ENCODE results near the gene CEMIP2.
"Not testable (repeated sequence)": the region's sequence is repeated elsewhere in the genome, so short reads cannot be mapped to it uniquely, and the experiment has no call there.

CEMIP2 gene

DNA sequence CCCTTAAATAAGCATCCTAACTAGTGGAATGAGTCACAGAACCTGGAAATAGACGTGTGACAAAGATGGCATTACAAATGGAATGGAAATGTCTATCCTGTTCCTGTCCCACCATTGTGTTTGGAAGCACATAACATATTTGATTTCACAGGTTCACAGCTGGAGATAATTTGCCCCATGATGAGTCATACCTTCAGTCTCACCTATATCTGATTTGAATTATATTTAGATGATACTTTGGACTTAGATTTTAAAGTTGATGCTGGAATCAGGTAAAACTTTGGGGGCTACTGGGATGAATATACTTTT is 92.5 kb downstream of the CEMIP2 start:
- no peak for DNase-seq (ENCODE audit: low spot score)

DNA sequence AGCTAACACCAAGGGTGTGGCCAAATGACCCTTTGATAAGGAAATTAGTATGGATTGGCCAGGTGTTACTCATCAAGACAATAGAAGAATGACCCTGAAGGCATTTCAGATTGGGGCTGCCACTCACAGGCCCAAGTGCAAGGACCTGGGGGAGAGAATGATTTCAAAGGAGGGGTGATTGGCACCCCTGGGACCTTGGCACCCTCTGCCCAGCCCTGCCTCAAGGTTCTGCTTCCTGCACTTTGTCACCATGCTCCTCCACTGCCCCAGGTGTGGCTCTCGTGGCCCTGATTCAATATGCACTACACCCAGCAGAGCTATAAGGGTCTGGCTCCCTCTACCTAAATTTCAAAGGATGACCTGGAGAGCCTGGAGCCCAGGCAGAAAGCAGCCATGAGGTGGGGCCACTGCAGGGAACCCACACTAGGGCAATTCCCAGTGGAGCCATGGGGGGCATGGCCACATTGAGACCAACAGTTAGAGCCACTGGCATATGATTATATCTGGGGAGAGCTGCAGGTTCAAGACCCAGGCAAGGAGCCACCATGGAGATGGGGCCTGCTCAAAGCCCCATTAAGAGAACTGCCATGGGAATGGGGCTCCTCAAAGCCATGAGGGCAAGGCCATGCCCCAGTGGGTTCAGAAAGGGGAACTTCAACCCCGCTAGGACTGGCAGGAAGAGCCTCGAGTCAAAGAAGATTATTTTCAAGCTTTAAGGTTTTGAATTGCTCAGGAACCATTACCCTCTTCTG is 93.0 kb downstream of the CEMIP2 start:
- DNase-seq (ENCODE audit: low spot score), result no peak

DNA sequence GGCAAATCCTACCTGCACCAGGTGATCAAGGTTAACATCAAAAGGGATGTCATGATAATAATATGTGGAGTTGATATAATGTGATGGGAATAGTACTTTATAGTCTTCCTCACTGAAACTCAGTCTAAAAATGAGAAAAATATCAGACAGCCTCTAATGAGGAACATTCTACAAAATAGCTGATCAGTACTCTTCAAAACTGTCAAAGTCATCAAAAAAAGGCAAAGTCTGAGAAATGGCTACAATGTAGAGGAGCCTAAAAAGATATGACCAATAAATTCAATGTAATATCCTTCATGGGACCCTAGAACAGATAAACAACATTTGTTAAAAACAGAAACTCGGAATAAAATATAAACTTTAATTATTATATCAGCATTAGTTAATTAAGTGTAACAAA is 95.7 kb downstream of the CEMIP2 start:
- no peak for DNase-seq (ENCODE audit: low spot score)

GRCh38 chr9:71671289-71671688 is 97.0 kb downstream of the CEMIP2 start:
- no peak for DNase-seq (ENCODE audit: low spot score)

DNA sequence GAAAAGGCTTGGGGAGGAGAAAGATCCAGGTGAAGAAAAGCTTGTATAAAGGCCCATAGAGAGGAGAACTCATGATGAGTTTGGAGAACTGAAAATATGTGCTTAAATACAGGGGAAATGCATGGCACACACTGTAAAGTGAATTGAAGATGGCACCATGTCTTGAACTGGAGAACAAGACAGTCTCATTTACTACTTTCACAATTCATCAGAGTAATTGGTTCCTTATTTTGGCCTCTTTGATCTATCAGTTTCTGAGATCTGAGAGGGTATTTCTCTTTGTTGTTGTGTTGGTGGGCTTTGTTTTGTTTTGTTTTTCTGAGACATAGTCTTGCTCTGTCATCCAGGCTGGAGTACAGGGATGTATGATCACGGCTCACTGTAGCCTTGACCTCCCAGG is 98.2 kb downstream of the CEMIP2 start:
- DNase-seq (ENCODE audit: low spot score), result no peak

- no peak for DNase-seq (ENCODE audit: low spot score)
Observed at GRCh38 chr9:71669284-71669995, 98.9 kb downstream of the CEMIP2 start.

GRCh38 chr9:71668717-71669116 is 99.6 kb downstream of the CEMIP2 start:
- no peak for DNase-seq (ENCODE audit: low spot score)

DNA sequence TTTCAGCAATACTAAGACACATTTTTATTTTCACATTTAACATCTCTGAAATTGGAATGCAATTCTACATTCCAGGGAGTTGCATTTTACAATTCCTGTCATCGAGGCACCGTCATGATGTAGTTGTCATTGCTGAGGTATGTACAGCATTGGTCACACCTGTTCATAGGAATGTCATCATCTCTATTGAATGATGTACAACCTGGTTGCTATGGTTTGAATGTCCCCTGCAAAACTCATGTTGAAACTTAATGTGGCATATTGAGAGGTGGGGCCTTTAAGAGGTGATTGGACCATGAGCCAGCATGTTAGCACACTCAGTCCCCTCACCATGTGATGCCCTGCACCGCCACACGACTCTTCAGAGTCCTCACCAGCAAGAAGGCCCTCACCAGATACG is 103.1 kb downstream of the CEMIP2 start:
- no peak for DNase-seq (ENCODE audit: low spot score)

GRCh38 chr9:71664566-71664965 is 103.7 kb downstream of the CEMIP2 start:
- DNase-seq (ENCODE audit: low spot score), result no peak

GRCh38 chr9:71663931-71664459 is 104.3 kb downstream of the CEMIP2 start:
- no peak for DNase-seq (ENCODE audit: low spot score)

DNA sequence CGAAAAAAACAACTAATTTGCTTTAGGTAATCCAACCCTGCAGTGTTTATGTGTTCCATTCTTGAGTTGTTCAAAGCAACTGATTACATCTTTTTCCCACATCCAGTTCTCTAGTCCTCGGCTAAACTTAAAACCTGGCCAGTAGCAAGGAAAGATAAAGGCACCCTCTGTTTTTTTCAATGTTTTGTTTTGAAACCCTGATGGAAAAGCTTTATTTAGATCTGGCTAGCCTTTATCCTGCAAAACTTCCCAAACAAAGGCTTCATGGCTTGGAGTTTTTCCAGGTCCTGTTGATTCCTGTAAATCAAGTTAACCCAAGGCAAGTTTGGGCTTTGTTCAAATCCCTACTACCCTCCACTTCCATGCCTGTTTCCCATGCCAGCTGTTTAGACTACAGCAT is 105.1 kb downstream of the CEMIP2 start:
- no peak for DNase-seq (ENCODE audit: low spot score)

- DNase-seq (ENCODE audit: low spot score), result no peak
Observed at GRCh38 chr9:71662082-71662481, 106.2 kb downstream of the CEMIP2 start.

DNA sequence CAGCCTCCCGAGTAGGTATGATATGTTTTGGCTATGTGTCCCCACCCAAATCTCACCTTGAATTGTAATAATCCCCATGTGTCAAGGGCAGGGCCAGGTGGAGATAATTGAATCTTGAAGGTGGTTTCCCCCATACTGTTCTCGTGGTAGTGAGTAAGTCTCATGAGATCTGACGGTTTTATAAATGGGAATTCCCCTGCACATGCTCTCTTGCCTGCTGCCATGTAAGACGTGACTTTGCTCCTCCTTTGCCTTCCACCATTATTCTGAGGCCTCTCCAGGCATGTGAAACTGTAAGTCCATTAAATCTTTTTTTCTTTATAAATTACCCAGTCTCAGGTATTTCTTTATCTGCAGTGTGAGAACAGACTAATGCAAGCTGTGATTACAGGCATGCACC is 111.0 kb downstream of the CEMIP2 start:
- DNase-seq (ENCODE audit: low spot score), result not testable (repeated sequence)

DNA sequence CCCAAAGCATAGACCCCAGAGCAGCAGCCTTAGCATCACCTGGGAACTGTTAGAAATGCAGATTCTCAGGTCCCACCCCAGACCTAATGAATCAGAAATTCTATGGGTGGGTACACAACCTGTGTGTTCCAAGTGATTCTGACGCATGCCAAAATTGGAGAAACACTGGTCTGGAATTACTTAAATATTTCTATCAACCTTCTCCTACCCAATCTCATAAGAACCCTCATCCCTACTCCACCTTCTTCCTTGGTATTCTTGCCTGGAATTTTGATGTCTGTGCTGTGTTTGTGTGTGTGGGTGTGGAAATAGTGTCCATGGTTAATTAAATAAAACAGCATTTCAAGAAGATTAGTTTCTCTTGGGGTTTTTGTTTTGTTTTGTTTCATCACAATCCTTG is 111.8 kb downstream of the CEMIP2 start:
- no peak for DNase-seq (ENCODE audit: low spot score)

DNA sequence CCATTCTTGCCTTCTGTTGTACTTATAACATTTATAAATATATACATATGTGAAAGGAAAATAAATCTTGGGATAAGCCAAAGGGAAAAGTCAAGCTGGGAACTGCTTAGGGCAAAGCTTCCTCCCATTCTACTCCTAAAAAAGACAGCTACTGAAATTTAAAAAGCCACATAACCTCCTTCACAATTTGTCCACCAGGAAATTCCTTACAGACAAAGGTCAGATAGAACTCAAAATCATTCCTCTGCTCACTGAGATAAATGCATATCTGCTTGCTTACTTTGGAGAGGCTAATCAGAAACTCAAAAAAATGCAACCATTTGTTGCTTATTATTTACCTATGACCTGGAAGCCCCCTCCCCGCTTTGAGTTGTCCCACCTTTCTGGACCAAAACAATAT is 112.5 kb downstream of the CEMIP2 start:
- DNase-seq (ENCODE audit: low spot score), result no peak

GRCh38 chr9:71655141-71655540 is 113.2 kb downstream of the CEMIP2 start:
- DNase-seq (ENCODE audit: low spot score), result no peak

GRCh38 chr9:71652480-71652879 is 115.8 kb downstream of the CEMIP2 start:
- DNase-seq (ENCODE audit: low spot score), result no peak

- no peak for DNase-seq (ENCODE audit: low spot score)
Observed at GRCh38 chr9:71648453-71648852, 119.9 kb downstream of the CEMIP2 start.

DNA sequence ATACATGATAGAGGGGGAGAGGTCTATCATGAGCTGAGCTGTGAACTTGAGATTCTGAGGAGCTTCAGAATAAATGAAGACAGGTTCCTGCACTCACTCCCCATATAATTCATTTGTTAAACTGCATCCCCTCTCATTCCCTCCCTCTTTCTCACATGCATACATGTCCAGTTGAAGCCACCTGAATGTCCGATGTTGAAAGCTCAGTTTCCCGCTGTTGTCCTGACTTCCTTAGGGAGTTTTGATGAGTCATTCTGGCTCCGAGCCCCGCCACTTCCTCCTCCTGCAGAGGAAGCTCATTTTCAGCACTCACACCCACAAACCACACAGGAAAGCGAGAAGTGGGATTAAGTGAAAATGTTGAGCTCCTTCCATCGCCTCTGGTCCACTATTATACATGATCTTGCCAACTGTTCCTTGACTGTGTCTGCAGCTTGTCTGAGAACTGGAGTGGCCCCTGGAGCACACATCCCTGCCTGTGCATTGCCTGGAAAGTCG is 121.2 kb downstream of the CEMIP2 start:
- DNase-seq (ENCODE audit: low spot score), result no peak

DNA sequence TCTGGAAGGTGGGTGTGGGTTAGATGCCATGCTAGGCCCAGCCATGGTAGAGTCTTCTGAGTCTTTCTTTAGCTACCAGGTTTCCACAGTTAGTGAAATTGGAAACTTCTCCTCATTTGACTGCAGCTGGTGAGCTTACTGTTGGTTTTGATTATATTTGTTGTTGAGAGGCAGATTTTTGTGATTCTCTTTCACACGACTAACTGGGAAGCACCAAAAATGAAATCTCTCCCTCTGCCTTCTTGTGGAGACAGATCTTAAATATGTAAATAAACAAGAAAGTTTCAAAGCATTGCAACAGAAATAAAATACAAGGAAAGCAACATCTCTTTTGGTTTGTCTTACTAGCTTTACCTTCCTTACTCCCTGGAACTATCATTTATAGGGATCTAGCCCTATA is 122.2 kb downstream of the CEMIP2 start:
- no peak for DNase-seq (ENCODE audit: low spot score)

DNA sequence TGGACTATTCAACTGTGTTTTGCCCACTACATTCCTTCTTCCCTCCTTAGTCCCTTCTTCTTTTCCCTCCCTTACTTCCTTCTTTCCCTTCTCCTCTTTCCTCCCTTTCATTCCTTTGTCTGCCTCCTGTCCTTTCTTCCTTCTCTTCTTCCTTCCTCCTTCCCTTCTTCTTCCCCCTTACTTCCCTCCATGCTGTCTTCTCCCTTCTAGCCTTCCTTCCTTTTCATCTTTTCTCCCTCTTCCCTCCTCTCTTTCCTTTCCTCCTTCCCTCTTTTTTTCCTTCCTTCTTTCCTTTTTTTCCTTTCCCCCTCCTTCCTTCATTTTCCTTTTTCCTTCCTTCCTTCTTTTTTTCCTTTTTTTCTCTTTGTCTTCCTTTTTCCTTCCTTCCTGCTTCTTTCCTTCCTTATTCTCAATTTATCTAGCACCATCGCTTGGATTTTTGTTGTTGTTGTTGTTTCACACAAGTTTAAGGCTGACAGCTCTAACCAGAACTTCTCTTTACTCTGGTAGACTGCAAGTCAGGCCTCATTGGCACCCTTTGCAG is 123.4 kb downstream of the CEMIP2 start:
- DNase-seq (ENCODE audit: low spot score), result no peak

DNA sequence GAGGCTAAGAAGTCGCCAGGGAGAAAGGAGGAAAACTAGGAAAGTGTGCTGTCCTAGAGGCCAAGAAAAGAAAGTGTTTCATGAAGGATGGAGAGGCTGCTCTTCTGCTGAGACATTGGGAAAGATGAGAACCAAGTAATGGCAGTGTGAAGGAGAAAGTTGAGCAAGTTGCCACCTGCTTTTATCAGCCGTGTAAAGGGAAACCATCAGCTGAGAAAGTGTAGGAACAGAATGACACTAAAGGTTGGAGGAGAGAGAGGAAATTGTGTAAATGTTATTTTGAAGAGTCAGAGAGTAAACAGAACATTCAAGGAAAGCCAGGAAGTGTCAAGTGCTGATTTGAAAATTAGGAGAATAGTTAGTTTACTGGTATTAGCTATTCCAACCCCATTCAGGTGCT is 125.0 kb downstream of the CEMIP2 start:
- no peak for DNase-seq (ENCODE audit: low spot score)

- no peak for DNase-seq (ENCODE audit: low spot score)
Observed at GRCh38 chr9:71642056-71642455, 126.3 kb downstream of the CEMIP2 start.
